ENCODE measurements around the gene GNAL.
"Not testable (repeated sequence)": the region's sequence is repeated elsewhere in the genome, so short reads cannot be mapped to it uniquely, and the experiment has no call there.

Gene GNAL

DNA sequence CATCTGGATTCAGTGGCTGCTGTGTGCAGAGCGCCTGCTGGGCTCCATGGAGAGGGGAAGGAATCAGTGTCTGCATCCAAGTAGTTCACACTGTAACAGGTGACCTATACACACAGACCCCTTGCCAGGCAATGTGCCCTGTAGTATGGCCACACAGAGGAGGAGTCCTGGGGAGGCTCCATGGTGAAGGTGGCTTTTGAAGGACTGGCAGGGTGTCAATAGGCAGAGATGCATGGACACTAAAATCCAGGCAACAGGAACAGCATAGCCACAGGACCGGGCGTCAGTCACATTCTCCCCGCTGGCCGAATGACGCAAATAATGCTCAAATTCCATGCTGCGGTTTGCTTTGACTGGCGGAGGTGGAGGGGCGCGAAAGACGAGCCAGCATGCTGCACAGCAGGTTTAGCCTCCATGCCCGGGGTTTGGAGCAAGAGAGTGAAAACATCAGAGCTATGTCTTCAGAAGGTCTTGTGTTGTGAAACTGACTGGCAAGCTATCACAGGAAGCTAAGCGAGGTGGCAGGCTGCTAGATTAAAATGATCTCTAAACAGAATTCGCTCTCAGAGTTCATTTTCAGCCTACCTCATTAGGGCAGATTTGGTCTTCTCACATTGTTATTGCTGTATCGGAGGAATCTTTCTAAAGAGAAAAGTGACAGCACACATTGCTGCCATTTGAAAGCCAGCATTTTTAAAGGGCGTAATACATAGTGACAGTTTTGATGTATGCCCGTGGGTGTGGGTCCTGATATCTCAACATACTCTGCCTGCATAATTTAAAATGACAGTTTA is 161.0 kb downstream of the GNAL start:
- peak; percentile 88 for DNase-seq (ENCODE audit: low read depth)

DNA sequence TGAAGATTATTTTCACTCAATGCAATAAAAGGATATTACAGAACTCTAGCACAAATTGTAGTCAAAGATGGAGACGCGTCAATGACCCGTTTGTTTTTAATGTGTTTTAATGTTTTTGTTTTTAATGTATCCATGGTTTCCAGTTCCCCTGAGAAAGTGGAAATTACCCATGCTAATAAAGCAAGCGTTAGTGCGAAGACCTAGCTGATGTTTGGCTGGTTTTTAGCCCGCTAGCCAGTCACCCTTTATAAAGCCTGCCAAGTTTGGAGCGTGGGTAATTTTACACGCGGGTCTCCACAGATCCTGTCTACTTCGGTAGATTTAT is 161.7 kb downstream of the GNAL start:
- no peak for DNase-seq (ENCODE audit: low read depth)

DNA sequence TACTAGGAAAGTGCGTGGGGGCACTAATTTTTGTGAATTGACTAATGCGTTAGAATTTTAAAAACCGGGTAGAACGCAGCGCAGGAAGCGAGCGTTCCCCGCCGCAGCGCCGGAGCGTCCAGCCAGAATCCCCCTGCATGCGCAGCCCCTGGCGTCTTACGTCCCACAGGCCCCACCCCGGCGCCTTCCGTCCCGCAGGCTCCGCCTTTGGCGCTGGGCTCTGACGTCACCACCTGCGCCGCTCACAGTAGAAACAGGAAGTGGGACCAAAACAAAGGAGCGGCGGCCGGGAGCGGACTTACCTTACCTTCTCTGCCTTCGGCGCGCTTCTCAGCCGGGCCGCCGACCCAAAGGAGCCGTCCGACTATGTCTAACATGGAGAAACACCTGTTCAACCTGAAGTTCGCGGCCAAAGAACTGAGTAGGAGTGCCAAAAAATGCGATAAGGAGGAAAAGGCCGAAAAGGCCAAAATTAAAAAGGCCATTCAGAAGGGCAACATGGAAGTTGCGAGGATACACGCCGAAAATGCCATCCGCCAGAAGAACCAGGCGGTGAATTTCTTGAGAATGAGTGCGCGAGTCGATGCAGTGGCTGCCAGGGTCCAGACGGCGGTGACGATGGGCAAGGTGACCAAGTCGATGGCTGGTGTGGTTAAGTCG is 162.2 kb downstream of the GNAL start, which contains the start of gene CHMP1B:
Gene CHMP1B (plus strand): TSS at position 268 of the 660 bp plus-strand sequence. CDS start 99 bp downstream, at position 367.
- peak; percentile 96 for DNase-seq (ENCODE audit: low read depth)

DNA sequence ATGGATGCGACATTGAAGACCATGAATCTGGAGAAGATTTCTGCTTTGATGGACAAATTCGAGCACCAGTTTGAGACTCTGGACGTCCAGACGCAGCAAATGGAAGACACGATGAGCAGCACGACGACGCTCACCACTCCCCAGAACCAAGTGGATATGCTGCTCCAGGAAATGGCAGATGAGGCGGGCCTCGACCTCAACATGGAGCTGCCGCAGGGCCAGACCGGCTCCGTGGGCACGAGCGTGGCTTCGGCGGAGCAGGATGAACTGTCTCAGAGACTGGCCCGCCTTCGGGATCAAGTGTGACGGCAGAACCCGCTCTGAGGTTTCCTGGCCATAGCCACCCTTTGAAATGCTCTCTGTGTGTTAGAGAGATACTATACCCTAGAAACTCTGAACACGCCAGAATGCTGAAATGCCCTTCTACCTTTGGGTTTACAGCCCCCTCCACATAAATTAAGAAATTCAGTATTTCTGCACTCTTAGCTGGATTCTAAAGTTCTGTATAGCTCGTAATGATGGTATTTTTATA is 162.8 kb downstream of the GNAL start:
- DNase-seq (ENCODE audit: low read depth), result peak; percentile 33

DNA sequence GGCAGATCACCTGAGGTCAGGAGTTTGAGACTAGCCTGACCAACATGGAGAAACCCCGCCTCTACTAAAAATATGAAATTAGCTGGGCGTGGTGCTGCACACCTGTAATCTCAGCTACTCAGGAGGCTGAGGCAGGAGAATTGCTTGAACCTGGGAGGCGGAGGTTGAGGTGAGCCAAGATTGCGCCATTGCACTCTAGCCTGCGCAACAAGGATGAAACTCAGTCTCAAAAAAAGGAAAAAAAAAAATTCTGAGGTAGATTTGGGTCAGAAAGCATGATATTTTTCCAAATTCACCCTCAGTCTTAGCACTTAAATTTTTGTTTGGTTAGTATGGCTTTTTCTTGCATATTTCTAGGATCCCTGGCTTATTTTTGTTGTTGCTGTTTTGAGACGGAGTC is 165.5 kb downstream of the GNAL start:
- DNase-seq (ENCODE audit: low read depth), result not testable (repeated sequence)

DNA sequence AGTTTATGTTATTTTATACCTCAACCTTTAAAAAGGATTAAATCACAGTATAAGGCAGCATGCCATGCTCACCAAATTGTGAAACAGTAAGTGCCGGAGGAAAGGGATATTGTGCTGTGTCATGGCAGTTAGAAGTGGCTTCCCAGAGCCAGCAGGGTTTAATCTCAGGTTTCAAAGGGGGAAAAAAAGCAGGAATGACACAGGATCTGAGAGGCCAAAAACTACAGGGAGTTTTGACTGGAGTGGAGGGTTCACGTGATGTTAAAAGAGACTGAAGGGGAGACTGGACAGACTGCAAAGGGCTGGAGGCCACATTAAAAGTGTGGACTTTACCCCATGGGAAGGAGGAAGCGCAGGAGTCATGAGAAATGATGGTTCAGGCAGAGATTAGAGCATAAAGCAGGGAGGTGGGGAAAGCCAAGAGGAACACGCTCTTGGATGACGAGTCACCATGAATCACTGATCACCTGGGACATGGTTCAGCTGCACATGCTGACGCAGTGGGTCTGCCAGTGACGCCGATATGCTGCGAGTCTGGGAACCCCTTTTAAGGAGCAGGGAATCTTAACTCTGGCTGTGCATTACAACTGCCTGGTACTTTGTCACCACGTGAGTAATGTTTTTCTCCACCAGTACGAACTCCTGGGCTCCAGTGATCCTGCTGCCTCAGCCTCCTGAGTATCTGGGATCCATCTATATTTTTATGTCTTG is 168.3 kb downstream of the GNAL start:
- DNase-seq (ENCODE audit: low read depth), result peak; percentile 99

DNA sequence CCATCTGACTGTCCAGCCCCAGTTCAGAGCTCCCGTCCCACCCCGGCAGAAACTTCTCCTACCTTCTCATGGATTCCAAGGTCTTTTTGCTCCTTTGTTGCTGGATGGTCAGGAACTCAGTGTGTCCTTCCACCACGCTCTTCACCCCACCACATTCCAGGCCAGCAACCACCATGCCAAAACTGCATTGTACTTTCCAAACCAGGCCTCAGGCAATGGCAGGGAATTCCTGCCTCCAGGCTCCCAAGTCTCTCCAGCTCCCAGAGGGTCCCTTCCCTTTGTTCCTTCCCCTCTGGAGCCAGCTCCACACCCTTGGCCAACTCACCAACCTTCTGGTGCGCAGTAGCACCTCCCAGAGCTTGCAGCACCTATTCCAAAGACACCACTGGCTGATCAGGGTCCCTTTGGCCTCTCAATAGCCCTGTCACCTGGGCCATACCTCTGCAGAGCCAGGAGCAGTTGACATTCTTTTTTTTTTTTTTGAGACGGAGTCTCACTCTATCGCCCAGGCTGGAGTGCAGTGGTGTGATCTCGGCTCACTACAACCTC is 170.3 kb downstream of the GNAL start:
- DNase-seq (ENCODE audit: low read depth), result no peak

DNA sequence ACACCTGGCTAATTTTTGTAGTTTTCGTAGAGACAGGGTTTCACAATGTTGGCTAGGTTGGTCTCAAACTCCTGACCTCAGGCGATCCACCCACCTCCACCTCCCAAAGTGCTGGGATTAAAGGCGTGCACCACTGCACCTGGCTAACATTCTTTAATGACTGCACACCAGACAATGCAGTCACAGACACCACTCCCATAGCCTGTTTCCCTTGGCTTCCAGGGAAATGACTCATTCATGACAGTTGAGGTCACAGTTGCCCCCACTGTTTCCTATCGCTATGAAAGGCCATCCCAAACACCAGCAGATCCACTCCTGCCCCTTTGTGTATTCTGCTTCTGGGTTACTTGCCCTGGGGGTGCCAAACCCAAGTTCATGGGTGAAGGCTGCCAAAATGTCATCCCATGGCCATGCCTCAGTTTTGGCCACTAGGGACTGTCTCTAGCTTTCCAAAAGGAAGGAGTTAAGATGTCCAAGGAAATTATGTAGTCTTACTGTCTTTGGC is 170.9 kb downstream of the GNAL start:
- DNase-seq (ENCODE audit: low read depth), result peak; percentile 23

DNA sequence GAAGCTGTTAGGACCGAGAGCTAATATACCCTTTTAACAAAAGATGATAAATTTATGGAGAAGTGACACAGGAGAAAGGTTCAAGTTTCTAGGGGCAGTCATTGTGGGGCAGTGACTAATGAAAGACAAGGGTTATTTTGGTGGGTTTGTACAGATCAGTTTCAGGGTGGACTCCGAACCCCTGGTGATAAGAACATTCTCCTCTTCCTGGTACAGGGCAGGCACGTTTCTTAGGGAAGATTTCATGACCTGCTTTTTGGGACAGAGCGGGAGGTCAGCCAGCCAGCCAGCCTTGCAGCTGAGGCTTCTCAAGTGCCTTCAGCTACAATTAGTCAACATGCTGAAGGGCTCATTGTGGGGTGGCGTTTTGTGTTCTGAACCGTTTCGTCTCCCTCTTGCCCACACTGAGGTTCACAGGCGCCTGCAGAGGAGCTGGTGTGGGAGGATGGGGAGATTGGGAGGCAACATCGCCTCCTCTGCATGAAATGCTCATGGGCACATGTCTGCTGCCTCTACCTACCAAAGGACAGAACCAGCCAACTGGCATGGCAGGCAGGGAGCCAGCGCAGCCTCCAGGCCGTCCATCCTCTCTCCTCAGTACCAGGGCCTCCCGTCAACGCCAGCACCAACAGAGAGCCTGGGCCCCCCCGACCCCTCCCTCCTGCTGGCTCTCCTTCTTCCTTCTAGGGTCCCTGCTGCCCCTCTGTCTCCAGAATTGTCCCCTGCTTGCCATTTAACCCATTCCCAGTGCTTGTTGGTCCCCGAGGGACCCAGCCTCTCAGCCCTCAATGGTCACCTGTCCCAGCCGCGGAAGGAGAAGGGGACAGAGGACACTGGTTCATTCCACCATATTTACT is 171.8 kb downstream of the GNAL start:
- no peak for DNase-seq (ENCODE audit: low read depth)

DNA sequence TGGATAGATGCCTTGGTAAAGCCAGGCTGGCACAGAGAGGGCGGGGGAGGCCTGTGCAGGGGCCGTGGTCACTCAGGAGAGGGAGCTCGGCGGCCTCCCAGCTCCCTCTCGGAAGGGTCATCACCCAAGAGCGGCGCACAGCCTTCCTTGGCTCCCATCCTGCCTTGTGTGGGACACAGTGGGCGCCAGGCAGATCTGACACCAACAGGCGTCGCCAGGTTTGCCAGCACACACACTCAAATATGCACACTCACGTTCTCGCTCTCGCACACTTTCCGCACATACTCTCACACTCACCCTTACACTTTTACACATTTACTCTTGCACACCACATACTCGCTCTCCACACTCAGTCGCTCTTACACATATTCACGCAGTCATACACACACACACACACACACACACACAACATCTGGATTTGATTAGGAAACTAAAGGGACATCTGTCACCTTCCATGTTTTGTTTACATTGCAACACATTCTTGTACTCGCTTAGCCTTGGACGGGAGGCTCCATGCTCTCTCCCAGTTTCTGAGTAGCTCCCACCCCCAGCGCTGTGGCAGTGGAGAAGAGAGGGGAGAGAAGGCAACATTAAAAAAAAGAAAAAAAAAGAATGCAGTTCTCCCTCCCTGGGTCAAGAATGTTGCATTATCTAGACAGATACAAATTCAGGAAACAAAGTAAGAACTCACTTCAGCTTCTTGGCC is 172.7 kb downstream of the GNAL start:
- DNase-seq (ENCODE audit: low read depth), result peak; percentile 21

DNA sequence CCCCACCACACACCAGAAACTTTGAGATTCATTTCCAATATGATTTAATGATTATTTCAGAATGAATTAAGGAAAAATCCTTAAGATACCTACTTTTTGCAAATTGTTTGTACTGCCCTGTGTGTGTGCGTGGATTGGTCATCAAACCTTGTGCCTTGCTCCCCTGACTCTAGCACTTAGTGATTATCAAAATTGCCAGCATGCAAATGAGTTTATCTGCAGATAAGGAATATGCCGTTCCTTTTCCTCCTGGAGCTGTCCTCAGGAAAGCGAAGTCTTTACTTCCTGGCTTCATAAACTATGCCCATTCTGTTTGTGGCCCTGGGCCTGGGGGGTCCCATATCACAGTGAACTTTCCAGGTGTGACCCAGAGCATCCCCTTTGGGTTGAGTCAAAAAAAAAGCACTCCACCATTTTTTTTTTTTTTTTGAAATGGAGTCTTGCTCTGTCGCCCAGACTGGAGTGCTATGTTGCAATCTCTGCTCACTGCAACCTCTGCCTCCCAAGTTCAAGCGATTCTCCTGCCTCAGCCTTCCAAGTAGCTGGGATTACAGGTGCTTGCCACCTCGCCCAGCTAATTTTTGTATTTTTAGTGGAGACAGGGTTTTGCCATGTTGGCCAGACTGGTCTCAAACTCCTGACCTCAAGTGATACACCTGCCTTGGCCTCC is 173.5 kb downstream of the GNAL start:
- peak; percentile 33 for DNase-seq (ENCODE audit: low read depth)

DNA sequence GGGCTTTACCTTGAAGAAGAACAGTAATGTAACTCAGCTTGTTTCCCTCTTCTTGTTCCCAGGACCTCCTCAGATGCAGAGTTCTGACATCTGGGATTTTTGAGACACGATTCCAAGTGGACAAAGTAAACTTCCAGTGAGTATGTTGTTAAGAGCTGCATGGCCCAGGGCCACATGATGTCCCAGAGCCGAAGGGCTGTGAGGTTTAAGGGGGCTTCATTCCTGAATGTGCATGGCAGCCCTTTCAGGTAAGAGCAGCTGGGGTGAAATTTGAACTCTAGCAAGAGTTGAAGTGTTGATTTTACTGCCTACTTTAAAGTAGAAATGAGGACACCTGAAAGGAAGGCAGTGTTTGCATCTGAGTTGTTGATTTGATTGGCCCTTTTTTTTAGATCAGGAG is 175.4 kb downstream of the GNAL start:
- DNase-seq (ENCODE audit: low read depth), result no peak

DNA sequence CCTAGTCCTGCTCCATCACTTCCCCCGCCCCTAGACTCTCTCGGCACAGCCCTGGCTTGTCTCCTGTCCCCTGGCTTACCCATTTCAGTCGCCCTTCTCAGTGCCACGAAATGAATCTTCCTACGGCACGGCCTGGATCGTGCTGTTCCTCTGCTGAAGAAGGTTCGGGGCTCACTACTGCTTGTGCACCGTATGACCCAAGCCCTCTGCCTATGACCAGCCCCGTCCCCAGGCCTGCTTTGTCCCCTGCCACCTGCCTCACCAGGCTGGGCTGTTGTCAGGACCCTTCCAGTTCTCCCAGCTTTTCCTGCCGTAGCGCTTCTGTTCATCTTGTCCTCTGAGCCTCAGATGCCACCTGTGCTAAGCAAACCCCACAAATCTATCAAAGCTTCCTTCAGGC is 176.0 kb downstream of the GNAL start:
- DNase-seq (ENCODE audit: low read depth), result no peak

DNA sequence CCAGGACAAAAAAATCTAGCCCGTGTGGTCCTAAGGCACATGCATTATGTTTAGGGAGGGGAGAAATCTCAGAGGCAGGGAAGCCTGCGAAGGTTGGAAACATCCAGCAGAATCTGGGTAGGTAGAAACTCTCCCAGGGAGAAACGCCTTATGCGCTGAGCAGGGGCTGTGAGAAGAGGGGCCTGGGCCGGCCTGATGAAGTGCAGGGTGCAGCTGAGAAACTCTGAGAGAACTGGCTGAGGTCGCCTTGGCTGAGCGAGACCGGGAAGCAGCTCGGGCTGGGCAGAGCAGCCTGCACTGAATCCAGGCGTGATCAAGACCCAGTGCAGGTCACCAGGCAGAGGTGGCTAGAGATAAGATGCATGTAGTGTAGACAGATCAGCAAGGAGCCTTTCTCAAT is 177.3 kb downstream of the GNAL start:
- no peak for DNase-seq (ENCODE audit: low read depth)

DNA sequence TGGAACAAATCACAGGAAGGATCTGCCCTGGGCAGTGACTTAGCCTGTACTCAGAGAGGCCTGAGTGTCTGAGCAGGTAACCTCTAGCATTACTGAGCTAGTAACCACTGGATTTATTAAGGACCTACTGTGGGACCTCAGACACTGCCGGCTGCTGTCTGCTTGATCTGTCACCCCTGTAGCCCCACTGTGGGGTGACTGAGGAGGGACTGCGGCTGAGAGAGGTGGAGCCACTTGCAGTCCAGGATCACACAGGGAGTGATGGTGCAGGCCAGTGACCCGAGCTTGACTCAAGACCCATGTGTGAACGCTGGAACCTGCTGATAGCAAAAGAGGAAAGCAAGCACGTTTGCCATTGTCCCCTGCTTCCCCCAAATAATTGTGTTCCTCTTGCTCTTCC is 177.7 kb downstream of the GNAL start:
- DNase-seq (ENCODE audit: low read depth), result no peak

DNA sequence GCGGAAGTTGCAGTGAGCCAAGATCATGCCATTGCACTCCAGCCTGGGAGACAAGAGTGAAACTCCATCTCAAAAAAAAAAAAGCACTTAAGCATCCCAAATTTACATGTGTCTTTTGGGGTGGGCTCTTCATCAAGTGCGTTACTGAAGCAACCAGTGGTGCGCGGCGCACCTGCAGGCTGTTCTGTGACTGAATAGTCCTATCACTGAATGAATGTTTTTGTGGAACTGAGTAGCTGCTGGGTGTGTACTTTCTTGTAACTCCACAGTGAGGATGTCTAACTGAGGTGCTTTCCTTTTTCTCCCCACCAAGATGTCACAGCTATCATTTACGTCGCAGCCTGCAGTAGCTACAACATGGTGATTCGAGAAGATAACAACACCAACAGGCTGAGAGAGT is 179.2 kb downstream of the GNAL start:
- DNase-seq (ENCODE audit: low read depth), result no peak

DNA sequence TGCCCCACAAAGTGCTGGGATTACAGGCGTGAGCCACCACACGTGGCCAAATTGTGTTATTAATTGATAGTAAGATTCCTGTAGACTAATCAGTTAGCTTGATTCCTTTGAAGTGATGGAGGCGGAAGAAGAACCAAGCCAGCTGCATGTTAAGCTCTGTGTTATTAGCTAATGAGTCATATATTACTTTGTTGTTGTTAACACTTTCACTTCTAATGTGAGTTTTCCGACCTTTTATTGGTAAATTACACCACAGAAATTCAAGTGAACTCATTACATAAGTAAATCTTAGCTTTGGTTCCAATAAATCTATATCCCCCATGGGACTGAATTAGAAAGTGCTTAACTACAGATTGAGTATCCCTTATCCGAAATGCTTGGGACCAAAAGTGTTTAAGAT is 182.4 kb downstream of the GNAL start:
- no peak for DNase-seq (ENCODE audit: low read depth)

DNA sequence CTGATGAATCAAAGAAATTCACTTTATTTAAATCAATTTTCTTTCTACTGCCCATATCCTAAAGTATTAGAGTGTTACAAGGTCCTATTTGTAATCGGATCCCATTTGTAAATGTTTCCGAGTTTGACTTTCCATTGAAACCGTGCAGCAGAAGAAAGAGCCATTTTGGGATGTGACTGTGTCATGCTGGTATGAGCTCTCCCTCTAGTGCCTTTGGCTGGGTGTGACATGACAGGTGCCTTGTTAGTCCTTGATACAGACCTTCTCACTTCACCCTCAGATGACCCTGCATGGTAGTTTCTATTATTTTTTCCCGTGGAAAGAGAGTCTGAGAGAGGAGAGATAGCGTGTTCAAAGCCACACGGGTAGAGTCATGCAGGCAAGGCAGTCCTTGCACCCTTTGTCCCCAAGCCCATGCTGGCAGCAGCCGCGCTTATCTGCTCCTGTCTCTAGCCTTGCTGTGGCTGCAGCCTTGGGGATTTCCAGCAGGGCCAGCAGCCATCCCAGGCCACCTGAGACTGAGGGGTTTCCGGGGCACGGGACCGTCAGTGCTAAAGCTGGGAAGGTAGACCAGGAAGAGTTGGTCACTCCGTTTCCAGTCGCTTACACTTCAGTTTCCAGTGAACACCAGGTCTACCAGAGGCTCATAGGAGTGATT is 183.5 kb downstream of the GNAL start:
- DNase-seq (ENCODE audit: low read depth), result no peak

DNA sequence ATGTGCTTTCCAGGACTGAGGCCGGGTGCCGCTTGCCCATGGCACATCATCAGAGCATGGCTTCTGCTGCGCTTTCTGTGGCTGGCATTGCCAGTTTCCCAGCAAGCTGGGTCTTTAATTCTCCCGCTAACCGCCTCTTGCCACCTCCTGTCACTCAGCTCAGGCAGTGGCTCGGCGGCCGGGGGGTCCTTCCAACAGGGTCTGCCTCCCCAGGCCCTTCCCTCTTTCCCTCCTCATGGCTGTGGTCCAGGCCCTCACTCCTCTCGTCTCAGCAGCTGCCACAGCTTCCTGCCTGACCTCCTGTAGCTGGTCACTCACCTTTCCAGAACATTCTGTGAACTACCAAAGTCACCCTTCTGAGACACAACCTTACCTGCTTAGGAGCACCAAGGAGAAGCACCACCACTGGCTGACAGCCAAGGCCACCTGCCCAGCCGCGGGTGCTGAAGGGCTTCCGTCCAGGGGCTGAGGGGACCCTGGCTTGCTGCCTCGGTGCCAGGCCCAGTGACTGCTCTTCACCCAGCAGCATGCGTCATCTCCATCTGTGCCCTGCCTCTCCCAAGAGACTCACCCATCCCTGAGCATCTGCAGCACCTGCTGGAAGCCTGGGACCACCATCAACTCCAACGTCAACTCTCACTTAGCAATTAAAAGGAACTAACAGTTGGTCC is 184.7 kb downstream of the GNAL start:
- DNase-seq (ENCODE audit: low read depth), result no peak
